GM19238 (cell line): ENCODE results near the gene LRRN2.

Experiments used
- DNase-seq: peaks from one replicate; pipeline ENCODE4 v3.0.0; 2011; ENCODE audit warnings: low spot score; ENCODE audit not compliant: insufficient read length

LRRN2 gene

DNA sequence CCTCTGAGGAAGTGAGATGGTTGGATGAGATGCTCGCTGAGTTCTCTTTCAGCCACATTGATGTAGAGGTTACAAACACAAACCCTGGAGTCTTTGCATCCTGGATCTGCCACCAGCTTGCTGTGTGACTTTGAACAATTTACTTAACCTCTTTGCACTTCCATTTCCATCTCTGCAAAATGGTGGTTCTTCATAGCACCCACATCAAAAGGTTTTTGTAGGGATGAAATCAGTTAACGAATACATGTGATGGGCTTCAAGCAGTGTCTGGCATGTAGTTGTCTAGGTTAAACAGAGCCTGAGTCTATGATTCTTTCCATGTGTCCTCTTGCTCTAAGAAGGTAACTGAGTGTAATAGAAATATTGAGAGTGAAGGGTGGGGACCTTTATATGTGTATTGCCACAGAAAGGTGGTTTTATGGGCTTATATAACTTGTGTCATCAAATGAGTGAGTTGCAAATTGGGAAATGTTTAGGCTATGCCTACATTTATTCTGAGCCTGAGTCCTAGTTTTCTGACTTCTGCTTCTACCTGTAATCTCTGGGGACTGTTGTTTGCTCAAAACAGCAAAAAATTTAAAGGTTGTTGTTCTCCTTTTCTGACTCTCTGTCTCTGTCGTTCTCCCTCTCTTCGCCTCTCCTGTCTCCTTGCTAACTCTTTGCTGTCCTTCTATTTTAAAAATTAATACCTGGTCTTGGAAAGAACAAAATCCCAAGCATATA is 27.3 kb upstream of the LRRN2 start:
- no peak for DNase-seq

DNA sequence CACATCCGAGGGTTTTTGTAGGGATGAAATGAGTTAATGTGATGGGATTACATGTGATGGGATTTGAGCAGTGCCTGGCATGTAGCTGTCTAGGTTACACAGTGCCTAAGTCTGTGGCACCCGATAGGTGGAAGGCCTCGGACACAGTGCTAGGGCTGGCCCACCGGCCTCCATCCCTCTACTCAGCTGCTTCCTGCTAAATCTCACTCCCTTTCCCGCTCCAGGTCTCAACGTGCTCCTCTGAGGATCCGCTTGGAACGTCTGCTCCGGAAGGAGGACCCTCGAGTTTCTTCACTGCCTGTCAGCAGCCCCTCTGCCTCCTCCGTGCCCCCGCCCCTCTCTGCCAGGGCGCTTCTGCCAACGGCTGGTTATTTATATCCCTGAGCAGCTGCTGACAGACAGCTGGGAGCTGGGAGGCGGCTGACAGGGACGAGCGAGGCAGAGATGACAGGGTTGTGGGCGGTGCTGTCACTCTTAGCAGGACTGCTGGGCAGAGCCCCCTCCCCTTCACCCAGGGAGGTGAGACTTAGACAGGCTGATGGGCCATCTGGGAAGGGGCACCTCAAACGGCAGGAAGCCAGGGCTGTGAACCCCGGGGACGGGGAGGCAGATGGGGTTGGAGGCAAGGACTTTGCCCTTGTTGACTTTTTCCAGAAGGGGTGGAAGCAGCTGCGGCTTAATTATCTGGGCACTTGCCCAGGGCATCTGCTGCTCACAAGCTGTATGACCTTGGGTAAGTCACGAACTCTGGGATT is 26.6 kb upstream of the LRRN2 start:
- DNase-seq = no peak

DNA sequence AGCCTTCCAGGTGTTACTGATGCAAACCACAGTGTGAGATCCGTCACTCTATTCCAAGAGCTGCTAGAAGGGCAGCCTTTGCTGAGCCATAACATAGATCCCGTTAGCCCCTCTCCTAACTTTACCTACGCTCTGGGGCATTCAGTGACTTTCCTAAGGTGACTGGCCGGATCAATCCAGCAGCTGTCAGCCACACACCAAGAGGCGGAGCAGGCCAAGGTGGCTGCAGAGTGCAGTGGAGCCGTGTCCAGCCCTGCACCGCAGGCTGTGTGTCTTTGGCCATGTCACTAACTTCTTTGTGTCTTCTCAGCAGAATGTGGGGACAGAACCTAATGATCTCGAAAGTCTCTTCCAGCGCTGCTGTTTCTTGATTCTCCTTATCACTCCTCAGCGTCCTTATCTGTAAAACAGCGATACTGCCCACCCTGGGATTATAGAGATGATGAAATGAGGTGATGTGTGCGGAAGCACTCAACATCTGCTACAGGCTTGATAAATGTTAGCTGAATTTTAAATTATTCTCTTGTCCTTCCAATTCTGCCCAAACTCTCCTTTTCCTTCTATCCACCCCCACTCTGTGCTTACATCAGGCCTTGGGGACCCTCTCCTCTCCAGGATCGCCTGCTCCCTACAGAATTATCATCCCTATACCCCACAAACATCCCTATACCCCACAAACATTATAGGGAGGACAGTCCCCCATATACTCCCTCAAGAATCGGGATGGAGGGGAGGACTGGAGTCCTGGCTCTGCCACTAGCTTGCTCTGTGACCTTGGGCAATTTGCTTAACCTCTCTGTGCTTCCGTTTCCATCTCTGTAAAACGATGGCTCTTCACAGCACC is 25.8 kb upstream of the LRRN2 start:
- no peak for DNase-seq

DNA sequence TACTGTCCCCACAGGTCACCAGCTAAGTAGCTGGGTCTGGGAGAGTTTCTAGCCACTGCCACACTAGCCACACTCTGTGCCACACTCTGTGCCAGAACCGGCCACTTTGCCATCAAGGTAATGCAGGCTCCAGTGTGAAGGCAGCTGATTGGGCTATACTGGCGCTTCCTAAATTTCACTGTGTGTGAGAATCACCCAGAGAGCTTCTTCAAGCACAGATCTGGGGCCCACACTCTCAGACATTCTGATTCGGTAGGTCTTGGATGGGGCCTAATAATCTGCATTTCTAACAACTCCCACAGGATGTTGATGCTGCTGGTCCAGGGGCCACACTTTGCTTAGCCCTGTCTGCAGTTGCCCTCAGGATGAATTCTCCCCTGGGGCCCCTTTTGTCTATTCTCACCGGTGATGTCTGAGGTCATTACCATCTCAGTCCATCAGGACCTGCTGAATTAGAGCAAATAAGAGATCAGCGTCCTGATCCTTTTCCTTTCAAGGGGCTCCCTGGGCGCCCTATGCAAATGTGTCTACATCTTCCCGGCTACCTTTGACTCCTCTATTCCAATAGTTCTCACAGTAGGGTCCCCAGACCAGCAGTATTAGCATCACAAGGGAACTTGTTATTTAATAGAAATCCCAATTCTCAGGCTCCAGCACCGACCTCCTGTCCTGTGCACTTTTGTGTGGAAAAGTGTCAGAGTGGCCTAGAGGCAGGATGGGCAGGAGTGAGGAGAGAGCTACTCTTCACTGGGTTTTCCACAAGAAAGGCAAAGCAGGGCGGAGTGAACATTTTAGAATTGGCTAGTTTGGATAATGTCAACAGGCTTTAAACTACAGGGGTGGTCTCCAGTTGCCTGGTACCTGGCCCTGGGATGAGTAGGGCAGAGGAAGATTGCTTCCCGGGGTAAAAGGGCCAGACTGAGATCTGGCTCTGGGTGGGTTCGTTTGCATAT is 24.7 kb upstream of the LRRN2 start:
- no peak for DNase-seq

DNA sequence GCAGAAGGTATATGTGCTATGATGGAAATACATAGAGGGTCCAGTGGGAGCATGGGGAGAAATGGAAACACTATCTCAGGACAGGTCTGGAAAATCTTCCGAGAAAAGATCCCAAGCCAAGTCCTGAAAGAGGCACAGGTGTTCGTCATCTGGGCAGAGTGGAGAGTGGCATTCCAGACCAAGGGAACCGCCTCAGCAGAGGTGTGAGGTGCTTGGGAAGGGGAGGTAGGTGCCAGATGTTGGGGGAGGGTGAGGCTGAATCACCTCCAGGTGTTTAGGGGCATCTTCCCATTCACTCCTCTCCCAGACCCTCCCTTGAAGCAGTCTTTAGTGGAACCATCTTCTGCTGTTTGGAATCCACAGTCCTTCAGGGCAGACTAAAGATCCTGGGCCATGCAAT is 23.5 kb upstream of the LRRN2 start:
- DNase-seq = no peak

GRCh38 chr1:204706838-204707509 is 21.4 kb upstream of the LRRN2 start:
- no peak for DNase-seq

GRCh38 chr1:204705888-204706837 is 20.6 kb upstream of the LRRN2 start:
- no peak for DNase-seq

DNA sequence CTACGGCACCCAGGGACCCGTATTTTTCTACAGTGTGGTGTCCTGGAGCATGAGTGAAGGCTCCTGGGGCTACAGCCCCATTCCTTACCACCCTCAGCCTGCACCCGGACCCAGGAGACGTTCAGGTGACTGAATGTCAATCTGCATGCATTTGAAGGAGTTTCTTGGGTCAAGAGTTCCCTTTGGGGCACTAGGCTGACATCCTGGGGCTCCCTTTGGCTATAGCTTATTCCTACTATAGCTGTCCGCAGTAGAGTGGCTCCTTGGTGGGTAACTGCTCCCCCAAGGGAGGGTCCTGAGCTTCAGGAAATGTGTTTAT is 19.9 kb upstream of the LRRN2 start:
- DNase-seq = no peak

- no peak for DNase-seq
These were observed 19.4 kb upstream of the LRRN2 start for GRCh38 chr1:204704794-204705492.

DNA sequence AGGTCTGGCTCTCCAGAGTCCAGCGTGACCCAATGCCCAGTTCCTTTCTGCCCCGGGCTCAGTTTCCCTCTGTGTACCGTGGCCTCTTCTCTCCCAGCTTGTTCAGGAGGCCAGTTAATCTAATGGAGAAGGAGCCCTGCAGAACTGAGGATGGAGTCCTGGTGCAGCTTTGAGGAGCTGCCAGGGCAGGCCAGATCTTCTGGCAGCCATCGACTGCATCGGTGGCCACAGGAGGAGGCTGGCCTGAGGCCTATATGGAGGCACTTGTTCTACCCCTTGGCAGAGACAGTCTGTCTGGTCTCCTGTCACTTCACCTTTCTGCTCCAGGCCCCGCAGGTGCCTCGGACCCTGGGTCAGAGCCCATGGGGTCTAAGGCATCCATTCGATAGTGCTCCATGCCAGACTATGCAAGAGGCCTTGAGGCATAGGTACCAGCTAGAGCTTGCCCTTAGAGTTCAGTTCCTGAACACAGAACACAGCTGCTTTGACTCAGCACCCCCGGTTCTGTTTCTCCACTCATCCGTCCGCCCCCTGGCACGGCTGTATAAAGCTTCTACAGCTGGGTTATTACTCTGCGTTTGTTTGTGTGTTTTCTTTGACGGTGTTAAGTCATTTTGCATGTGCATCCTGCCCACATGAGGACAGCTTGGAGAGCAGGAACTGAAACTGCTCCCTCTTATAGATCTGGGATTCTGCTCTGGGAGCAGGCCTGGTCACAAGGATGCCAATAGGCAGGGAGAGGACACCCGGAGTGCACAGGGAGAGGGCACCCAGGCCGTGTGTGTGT is 18.5 kb upstream of the LRRN2 start:
- DNase-seq = no peak

- no peak for DNase-seq
These were observed 17.7 kb upstream of the LRRN2 start for GRCh38 chr1:204703268-204703664.

- no peak for DNase-seq
These were observed 17.2 kb upstream of the LRRN2 start for GRCh38 chr1:204702552-204703267.

GRCh38 chr1:204701229-204701628 is 15.7 kb upstream of the LRRN2 start:
- DNase-seq = no peak

DNA sequence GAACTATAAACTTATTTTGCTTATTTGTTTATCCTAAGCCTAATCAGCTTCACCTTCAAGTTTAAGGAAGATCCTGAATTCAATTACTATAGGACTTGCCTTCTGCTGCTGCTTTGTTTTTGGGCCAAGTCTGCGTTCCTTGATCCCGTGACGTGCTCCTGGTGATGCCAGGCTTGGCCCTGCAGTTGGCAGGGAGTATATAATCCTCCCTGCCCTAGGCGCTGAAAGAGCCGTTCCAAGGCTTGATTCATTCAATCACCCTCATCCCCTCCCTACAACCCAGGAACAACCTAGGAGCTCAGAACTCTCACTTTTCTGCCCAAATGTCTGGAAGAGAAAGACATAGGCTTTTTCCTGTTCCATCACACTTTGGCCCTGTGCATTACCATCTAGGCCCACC is 12.4 kb upstream of the LRRN2 start:
- no peak for DNase-seq

- no peak for DNase-seq
These were observed 11.1 kb upstream of the LRRN2 start for GRCh38 chr1:204696606-204697005.

DNA sequence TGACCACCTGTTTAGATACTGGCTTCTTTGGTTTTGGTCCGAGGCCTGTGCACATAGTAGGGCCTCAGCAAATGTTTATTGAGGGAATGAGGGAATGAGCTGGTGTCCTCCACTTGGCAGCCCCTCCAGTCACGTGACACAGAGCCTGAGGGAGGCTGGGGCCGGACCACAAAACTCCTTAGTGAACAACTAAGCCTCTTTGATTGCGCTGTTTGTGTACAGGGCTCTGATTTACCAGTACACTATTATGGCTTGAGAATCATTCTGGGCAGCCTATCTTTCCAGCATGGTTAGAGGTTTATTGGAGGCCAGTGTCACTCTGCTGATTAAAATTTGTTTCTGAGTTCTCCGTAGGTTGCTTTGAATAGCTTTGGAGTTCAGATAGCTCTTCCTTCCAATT is 10.2 kb upstream of the LRRN2 start:
- no peak for DNase-seq

DNA sequence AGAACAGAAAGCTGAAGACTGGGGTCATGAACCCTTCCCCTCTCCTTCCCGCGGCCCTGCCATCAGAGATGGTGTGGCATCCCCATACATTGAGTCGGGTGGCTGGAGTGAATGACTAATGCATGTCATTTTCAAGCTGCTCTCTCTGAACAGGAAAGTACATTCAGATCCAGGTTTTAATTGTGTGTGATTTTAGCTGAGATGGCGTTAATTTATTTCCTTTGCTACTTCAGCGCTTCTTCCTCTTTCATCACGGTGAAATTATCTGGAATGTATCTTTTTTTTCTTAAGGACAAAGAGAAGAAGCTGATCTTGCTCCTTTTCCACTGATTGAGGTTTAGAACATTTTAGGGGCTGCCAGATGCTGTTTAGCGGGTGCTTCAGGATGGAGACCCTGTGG is 8.6 kb upstream of the LRRN2 start:
- no peak for DNase-seq
